ENCODE results near the gene MCTS1. TPM values are rescaled to one million over a fixed set of nuclear protein-coding genes. Genes with fewer than 3 reads are reported as not detected.

Gene MCTS1, protein sequence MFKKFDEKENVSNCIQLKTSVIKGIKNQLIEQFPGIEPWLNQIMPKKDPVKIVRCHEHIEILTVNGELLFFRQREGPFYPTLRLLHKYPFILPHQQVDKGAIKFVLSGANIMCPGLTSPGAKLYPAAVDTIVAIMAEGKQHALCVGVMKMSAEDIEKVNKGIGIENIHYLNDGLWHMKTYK
- total RNA-seq (2021) = 27.7 and 28.9 TPM in 2 replicates
- long read RNA-seq, transcript MCTS1-202 (6 exons, 1,018 nt) = major isoform, 19 of 20 reads
- long read RNA-seq, partial matches to known transcripts = 0 of 20 reads
- long read RNA-seq, other reads (novel, unspliced or antisense) = 1 of 20 reads

DNA sequence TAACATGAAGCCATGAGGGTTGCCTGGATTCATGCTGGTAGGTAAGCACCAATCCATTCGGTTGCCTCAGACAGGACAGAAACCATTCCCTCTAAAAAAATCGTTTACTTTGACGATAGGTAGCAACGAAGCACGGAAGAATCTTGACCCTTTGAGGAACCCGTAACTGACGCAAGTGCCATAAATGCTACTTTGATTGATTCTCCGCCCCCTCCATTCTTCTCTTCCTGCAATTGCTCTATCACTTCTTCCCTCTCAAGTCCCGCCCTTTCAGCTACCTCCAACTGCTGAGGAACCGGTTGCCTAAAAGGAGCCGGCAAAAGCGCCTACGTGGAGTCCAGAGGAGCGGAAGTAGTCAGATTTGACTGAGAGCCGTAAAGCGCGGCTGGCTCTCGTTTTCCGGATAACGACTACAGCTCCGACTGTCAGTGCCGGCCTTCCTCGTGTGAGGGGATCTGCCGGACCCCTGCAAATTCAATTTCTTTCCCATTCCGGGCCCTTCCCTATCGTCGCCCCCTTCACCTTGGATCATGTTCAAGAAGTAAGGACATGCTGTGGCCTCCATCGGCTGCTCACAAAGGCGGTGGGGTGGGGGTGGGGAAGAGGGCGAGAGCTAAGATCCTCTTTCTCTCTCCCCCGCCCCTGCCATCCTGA is at the start of gene MCTS1:
Gene MCTS1 (plus strand): TSS at position 395 of the 654 bp plus-strand sequence. CDS start 136 bp downstream, at position 531.
- Histone ChIP-seq H2BK120ac (ENCODE audit: low read depth, low read length, poor library complexity, severe bottlenecking) (no peak within 1 kb of the TSS), H2AK5ac (ENCODE audit: insufficient read length, low read length) (no peak within 1 kb of the TSS), H3K79me2 (ENCODE audit: insufficient read depth, low read length) (no peaks in the 10 kb centered on the region), H3K4me2 (ENCODE audit: insufficient read depth, insufficient read length, low read length) (peak within 1 kb of the TSS; percentile 86), H3K4me1 (ENCODE audit: insufficient read depth, low read length) (no peaks in the 10 kb centered on the region), H3K14ac (ENCODE audit: insufficient read depth, low read length) (no peak within 1 kb of the TSS), H3K27me3 (ENCODE audit: insufficient read depth, low read length) (no peaks in the 10 kb centered on the region), H3K18ac (ENCODE audit: insufficient read length, low read depth, low read length) (peak within 1 kb of the TSS; percentile 21), H4K91ac (ENCODE audit: insufficient read length, low read depth, low read length) (no peak within 1 kb of the TSS), H3K9me3 (ENCODE audit: control insufficient read depth, low read depth, low read length) (peaks cover 19% of the 10 kb centered on the region), H3K27ac (ENCODE audit: insufficient read length, low read depth, low read length) (peak within 1 kb of the TSS; percentile 95), H2BK20ac (ENCODE audit: low read depth, low read length, poor library complexity, severe bottlenecking) (no peak within 1 kb of the TSS), H3T11ph (ENCODE audit: low read length) (no peak within 1 kb of the TSS), H3K9ac (ENCODE audit: extremely low read depth, insufficient read length, low read length) (peak within 1 kb of the TSS; percentile 89), H2BK12ac (ENCODE audit: insufficient read length, low read depth, low read length) (no peak within 1 kb of the TSS), H2BK15ac (ENCODE audit: low read depth, low read length) (no peak within 1 kb of the TSS), H3K23me2 (ENCODE audit: insufficient read length, low read depth, low read length, poor library complexity, severe bottlenecking) (no peaks in the 10 kb centered on the region), H4K5ac (ENCODE audit: insufficient read length, low read depth, low read length) (no peak within 1 kb of the TSS), H3K23ac (ENCODE audit: insufficient read length, low read depth, low read length) (no peak within 1 kb of the TSS), H3K56ac (ENCODE audit: insufficient read length, low read depth, low read length) (no peak within 1 kb of the TSS), H3K79me1 (ENCODE audit: insufficient read depth, low read depth, low read length, poor library complexity, severe bottlenecking) (no peaks in the 10 kb centered on the region), H4K20me1 (ENCODE audit: control insufficient read depth, insufficient read depth, insufficient read length) (no peaks in the 10 kb centered on the region), H2BK5ac (ENCODE audit: insufficient read length, low read length) (no peak within 1 kb of the TSS), H3K4ac (ENCODE audit: low read depth, low read length) (no peak within 1 kb of the TSS), H2AFZ (ENCODE audit: low read length) (no peak within 1 kb of the TSS), H4K8ac (replicated peaks; ENCODE audit: insufficient read length, low read depth, low read length) (no peak within 1 kb of the TSS)
- peaks cover 3 to 10% (median 10%) of the 10 kb centered on the region in 3 experiments; a peak in 6 of 7 replicates for H3K36me3 Mint-ChIP-seq (ENCODE audit: insufficient read depth in 1 of 3, low read depth in 3 of 3)
- peak within 1 kb of the TSS; percentile 86 to 92 for H3K4me3 Mint-ChIP-seq
- peak within 1 kb of the TSS; percentile 89 to 98 (median 94) for H3K27ac Mint-ChIP-seq
- TF ChIP-seq, protein P1, sequence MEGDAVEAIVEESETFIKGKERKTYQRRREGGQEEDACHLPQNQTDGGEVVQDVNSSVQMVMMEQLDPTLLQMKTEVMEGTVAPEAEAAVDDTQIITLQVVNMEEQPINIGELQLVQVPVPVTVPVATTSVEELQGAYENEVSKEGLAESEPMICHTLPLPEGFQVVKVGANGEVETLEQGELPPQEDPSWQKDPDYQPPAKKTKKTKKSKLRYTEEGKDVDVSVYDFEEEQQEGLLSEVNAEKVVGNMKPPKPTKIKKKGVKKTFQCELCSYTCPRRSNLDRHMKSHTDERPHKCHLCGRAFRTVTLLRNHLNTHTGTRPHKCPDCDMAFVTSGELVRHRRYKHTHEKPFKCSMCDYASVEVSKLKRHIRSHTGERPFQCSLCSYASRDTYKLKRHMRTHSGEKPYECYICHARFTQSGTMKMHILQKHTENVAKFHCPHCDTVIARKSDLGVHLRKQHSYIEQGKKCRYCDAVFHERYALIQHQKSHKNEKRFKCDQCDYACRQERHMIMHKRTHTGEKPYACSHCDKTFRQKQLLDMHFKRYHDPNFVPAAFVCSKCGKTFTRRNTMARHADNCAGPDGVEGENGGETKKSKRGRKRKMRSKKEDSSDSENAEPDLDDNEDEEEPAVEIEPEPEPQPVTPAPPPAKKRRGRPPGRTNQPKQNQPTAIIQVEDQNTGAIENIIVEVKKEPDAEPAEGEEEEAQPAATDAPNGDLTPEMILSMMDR (conservative IDR thresholded peaks at IDR 0.05) = no peak
- WGBS (ENCODE audit: extremely low coverage, insufficient read length, low lambda C conversion rate) = no CpG with 5 or more reads among the region's 31 CpGs
- H3K27me3 Mint-ChIP-seq (ENCODE audit: low read depth) = peaks cover 8% of the 10 kb centered on the region
- peak; percentile 91 for DNase-seq
- H3K4me1 Mint-ChIP-seq = peaks cover 0 to 5% of the 10 kb centered on the region in 2 experiments; a peak in 1 of 4 replicates
- H3K9me3 Mint-ChIP-seq = peaks cover 60 to 61% of the 10 kb centered on the region in 2 experiments
